CD4-positive, alpha-beta T cell treated with Interleukin-15 for 4 hours (primary cell): ENCODE results near the gene PAQR5.
"Not testable (repeated sequence)": the region's sequence is repeated elsewhere in the genome, so short reads cannot be mapped to it uniquely, and the experiment has no call there.

Experiments
- DNase-seq: peaks from one replicate; pipeline ENCODE4 v3.0.0-alpha.2; 2020; ENCODE audit warnings: low spot score

PAQR5 gene

DNA sequence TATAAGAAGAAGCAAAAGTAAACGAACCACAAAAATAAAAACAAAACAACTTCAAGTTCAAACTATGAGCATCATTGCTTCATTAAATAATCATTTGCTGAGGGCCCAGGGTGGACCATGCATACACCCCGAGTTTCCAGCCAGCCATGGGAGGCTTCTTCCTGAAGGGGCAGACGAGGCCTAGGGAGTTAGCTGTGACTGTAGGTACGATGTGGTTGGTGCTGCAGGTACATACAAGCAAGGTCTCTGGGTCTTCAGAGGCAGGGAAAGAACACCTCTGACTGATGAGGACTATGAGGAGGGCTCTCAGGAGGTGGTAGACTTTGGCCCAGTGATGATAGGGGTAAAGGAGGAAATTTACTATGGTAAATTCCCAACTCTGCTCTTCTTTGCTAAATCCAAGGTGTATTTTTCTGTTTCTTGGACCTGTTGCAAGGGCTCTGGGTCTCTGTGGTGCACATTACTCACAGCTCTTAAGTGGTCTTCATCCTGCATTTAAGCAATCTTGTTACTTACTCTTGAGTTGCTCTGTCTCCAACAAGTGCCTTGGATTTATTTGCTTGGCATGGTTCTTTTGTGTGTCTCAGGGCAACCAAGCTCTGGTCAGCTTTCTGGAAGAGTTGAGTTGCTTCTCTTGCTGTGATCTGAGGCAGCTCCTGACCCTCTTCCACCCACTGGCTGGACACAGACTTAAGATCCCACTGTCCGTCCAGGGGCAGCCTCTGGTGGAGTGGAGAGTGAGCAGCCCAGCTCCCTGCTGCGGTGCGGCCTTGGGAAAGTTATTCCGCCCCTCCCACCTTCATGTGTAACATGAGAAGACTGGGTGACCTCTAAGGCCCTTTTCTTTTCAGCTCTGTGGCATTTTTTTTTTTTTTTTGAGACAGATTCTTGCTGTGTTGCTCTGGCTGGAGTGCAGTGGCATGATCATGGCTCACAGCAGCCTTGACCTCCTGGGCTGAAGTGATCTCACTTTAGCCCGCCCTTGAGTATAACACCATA, 59.4 kb downstream of the PAQR5 start:
- no peak for DNase-seq

DNA sequence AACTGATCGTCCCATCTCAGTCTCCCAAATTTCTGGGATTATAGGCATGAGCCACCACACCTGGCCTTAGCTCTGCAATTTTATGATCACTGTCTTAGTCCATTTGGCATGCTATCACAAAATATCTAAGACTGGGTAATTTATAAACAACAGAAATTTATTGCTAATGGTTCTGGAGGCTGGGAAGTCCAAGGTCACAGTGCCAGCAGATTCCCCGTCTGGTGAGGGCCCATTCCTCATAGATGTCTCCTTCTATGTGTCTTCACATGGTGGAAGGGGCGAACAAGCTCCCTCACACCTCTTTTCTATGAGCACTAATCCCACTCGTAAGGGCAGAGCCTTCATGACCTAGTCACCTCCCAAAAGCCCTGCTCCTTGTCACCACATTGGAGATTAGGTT, 60.1 kb downstream of the PAQR5 start:
- DNase-seq = no peak

DNA sequence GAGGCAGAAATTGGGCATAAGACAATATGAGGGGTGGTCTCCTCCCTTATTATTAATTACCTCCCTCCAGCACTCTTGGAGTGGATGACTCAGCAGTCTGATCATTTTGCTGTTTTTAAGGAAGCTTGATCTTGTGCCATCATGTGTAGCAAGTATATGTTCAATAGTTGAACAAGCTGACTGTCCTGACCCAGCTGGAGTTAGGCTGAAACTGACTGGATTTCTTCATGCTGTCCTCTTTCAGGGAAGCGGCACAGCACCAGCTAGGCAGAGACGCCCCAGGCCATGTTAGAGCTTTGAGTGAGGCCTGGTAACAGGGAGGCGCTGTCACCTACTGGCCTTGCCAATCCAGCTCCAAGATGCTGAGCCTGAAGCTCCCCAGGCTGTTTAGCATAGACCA, 61.0 kb downstream of the PAQR5 start:
- no peak for DNase-seq

DNA sequence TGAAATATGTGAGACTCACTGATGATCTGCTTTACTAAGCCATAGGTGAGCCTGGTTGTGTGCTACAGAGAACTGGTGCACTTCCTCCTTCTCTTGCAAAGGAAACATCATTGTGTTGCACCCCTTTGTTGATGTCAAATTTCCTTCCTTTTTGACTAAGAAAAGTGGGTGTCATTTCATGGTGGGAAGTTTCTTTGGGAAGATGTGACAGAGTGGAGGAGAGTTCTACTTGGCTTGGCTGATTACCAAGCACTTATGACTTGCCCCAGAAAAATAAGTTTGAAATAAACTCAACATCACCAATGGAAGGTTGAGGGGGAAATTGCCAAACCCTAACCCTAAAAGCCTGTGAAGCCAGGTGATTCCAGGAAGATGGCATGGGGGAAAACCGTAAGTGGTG, 61.9 kb downstream of the PAQR5 start:
- DNase-seq = no peak

DNA sequence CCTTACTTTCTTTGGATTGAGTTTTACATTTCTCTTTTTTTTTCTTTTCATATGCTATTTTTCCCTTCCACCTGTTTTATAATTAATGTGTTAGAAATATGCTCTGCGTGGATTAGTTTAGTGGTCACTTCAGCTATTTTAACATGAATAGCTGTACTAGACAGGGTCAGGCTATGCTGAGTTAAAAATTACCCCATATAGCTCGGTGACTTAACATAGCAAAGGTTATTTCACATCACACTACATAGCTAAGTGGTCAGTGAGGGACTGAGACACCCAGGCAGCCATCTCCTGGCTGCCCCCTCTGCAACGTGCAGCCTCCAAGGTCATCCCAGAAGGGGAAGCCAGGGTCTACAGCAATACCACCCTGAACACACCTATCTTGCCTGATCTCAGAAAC, 68.5 kb downstream of the PAQR5 start:
- DNase-seq = no peak

DNA sequence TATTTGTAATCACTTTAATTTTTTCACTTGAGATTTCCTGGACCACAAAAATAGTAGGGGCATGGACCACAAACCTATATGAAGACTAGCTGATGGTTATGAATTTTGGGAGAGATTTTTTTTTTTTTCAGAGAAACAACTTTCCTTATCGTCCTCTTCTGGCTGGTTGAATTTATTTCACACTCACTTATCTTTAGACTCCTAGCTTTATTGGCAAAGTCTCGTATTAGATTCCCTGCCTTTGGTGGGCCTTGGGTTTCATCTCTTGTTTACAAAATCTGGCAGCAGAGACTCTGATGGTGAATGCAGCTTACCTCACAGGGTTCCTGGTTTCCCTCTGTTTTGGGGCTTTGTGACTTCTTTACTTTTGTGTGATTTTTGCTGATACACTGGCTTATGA, 70.9 kb downstream of the PAQR5 start:
- no peak for DNase-seq

DNA sequence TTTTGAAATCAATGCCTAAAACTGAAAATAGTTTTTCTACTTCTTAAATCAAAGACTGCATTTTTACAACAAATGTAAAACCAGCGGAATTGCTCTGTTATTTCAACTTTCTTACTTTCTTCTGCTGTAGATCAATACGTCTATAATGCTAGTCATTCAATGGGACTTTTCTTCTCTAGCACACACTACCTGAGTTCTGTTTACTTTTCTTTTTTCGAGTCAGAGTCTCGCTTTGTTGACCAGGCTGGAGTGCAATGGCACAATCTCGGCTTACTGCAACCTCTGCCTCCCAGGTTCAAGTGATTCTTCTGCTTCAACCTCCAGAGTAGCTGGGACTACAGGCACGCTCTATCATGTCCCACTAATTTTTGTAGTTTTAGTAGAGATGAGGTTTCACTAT, 74.7 kb downstream of the PAQR5 start:
- DNase-seq = no peak

DNA sequence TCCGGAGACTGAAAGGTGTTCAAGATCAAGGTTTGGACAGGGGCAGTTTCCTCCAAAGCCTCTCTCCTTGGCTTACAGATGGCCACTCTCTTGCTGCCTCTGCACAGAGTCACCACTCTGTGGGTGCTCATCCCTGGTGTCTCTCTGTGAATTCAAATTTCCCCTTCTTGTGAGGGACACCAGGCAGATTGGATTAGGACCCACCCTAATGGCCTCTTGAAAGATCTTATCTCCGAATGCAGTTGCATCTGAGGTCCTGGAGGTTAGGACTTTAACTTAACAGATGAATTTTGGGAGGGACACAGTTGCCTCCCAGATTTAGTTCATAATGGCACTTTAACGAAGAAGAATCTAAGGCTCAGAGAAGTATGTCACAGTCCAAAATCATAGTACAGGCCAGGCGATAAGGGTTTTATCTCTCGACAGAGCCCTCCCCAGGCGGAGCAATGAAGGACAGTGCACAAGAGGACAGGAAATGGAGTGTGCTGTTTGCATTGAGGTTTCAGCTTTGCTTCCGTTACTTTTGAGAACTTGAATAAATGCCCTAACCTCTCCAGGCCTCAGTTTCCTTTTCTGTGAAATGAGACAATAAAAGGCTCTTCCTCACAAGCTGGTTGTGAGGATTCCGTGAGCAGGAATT, 76.6 kb downstream of the PAQR5 start:
- DNase-seq = no peak

DNA sequence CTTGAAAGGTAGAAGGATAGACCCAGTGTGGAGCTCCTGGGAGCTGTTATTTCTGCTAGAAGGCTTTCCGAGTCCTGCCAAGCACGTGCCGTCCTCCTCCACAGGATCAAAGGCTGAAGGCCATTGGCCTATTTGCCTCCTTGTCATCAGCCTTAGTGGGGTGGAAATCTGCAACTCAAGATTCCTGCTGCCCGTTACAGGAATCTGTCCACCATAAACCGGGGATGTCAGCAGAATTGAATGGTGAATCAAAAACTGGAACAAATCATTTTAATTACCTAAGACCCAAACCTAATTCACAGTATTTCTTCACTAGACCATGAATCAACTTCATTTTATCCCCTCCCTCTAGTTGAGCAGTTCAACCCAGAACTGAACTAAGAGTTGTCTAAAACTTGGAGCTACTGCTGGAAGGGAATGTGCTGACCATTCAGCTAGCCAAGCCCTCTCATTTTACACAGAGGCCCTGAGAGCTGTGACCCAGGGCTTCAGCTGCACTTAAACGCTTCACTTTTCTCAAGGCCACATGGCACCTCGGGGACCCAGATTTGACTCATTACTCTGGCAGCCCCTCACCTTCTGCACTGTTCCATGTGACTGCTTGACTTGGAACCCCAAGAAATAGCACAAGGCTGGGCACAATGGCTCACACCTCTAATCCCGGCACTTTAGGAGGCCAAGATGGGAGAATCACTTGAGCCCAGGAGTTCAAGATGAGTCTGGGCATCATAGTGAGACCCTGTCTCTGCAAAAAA, 78.7 kb downstream of the PAQR5 start:
- no peak for DNase-seq

DNA sequence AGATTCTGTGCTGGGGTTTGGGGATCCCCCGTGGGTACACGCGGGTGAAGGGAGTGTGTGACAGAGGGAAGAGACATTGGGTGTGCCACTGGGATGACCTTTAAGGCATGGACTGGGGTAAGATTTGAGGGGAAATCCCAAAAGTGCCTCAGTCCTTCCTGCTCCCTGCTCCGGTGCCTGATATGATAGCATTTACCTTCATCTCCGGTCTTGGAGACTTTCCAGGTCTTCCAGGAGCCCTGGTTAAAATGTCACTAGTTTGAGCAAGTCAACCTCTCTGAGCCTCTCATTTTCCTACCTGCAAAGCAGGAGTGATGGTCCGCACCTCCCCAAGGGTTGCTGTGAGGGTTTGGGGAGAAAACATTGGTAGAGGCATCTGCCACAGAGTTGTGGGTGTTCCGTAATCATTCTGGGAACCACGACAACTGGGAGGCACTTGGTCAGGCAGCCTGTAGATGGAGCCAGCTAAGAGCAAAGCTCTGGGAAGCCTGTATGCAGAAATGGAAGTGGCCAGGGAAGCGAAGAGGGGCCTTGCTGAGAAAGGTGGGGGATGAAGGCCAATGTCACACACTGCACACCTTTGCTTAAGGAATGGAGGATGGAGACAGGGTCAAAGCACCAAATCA, 81.5 kb downstream of the PAQR5 start:
- no peak for DNase-seq

DNA sequence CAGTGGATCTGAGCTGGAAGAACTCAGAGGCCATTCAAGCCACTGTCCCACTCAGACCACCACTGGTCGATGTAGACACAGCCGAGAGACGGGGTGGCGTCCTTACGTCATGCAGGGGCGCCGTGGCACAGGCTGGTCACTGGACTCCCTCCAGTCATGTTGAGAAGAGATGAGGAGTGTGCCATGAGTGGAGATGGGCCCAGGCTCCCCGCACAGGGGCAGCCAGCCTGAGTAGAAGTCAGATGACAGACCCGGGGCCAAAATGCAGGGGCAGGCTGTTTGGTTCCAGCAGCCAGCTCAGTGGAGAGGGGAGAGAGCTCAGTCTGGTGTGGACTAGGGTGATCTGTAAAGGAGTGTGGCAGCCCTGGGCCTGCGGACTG, 82.0 kb downstream of the PAQR5 start:
- no peak for DNase-seq

DNA sequence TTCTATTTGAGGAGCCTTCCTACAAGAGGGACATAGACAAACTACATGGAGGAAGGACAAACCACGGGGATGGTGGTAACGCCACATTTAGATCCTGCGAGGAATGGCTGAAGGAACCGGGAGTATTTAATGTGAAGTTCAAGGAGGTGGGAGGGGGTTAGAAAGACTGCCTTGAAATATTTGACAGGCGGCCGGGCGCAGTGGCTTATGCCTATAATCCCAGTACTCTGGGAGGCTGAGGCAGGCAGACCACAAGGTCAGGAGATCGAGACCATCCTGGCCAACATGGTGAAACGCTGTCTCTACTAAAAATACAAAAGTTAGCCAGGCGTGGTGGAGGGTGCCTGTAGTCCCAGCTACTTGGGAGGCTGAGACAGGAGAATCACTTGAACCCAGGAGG, 83.5 kb downstream of the PAQR5 start:
- not testable (repeated sequence) for DNase-seq

DNA sequence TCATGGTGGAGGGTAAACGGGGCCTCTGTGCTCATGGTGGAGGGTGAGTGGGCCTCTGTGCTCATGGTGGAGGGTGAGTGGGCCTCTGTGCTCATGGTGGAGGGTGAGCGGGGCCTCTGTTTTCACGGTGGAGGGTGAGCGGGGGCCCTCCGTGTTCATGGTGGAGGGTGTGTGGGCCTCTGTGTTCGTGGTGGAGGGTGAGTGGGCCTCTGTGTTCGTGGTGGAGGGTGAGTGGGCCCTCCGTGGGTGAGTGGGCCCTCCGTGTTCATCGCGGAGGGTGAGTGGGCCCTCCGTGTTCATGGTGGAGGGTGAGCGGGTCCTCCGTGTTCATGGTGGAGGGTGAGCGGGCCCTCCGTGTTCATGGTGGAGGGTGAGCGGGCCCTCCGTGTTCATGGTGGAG, 85.4 kb downstream of the PAQR5 start:
- DNase-seq = not testable (repeated sequence)

DNA sequence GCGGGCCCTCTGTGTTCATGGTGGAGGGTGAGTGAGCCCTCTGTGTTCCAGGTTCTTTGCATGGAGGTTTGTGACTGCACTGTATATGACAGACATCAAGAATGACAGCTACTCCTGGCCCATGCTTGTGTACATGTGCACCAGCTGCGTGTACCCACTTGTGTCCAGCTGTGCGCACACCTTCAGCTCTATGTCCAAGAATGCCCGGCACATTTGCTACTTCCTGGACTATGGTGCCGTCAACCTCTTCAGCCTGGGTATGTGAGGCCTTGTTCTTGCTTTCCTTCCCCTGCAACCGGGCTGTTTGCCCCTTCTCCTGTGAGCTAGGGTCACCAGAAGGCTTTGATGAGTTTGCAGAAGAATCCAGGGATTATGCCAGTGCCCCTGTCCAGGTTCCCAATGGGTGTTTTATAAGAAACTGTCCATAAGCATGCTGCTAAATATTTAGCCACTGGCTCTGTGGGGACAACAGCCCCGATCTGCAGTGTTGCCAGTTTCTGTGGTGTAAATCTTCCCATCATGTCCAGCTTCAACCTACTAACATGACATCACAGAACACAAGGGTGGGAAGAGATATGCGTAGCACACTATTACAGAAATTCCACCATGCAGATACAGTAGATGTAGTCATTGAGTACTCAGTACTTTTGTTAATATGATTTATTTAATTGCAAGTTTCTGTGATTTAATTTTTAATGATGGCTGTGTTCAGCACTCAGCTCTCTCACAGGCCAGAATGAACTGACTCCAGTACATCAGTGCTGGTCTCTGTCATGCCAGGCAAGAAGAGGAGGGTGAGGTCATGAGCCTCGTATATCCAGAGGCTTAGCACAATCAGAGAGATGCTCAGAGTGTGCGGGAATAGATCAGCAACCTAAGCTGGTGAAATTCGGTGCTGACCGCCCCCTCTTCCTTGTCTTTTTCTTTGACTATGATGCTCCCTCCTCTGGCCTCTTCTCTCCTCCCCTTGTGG, 86.2 kb downstream of the PAQR5 start:
- DNase-seq = no peak

DNA sequence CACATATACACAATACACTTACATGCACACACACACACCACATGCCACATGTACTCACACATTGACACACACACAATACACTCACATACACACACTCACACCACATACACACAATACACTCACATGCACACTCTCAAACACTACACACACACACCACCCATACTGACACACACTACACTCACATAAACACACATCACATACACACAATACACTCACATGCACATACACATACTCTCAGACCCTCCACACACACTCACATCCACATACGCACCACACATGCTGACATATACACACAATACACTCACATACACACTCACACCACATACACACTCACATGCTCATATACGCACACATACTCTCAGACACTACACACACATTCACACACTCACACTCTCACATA, 87.1 kb downstream of the PAQR5 start:
- no peak for DNase-seq

DNA sequence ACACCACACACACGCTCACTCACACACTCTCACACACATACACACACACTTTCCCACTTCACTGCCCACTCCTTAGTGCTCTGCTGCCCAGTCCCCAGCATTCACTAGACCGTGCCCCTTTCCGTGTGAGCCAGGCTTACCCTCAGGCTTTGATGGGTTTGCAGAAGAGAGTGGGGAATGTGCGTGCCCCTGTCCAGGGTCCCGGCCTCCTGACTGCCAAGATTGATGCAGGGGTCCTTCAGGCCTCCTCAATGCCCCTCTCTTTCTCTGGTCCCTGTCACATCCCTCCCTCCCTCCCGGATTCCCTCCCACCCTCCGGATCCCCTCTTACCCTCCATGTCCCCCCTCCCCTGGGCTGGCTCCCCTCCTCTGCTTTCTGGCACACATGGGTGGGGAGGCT, 87.6 kb downstream of the PAQR5 start:
- no peak for DNase-seq

DNA sequence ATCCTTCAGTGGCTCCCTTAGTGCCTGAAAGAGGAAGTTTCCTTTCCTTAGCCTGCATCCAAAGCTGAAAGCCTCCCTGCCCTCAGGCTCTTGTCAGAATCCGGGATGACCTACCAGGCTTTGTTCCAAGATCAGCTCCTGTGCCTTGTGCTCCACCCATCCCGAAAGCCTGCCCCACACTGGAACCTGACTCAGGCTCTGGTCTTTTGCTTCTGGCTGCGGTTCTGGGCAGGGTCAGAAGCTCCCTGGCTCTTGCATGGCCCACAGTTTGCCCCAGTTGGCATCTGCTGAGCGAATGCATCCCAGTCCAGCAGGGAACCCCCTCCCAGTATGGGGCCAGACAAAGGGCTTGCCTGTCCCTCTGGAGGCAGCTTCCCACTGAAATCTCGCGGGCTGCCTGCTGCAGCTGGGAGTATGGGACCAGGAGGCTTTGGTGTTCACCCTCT, 89.6 kb downstream of the PAQR5 start:
- no peak for DNase-seq

DNA sequence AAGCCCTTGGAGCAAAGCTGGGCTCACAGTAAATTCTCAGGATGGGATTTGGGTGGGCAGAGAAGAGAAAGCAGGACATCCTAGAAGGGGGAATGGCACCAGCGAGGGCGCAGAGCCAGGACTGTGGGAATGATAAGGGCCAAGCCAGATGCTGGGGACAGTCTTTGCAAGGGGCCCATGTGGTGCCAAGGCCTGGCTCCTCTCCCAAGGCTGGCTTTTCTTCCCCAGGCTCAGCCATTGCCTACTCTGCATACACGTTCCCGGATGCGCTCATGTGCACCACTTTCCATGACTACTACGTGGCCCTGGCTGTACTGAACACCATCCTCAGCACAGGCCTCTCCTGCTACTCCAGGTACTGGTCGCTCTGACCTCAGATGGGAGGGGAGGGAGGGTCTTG, 90.7 kb downstream of the PAQR5 start:
- DNase-seq = no peak

DNA sequence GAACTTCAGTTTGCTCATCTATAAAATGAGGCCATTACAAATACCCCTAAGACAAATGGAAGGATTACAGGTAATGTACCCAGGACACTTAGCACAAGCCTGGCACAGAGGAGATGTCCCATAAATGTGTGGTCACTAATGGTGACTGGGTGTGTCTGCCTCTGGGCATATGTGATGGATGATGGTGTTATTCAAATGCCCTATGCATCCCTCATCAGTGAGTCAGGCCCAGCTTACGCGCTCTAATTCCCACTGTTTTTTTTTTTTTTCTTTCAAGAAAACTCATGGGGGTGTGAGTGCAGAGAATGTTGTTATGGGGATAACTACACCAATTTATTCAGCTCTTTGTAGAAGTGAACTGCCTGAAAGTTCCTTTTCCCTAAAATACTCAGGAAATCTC, 91.9 kb downstream of the PAQR5 start:
- no peak for DNase-seq

DNA sequence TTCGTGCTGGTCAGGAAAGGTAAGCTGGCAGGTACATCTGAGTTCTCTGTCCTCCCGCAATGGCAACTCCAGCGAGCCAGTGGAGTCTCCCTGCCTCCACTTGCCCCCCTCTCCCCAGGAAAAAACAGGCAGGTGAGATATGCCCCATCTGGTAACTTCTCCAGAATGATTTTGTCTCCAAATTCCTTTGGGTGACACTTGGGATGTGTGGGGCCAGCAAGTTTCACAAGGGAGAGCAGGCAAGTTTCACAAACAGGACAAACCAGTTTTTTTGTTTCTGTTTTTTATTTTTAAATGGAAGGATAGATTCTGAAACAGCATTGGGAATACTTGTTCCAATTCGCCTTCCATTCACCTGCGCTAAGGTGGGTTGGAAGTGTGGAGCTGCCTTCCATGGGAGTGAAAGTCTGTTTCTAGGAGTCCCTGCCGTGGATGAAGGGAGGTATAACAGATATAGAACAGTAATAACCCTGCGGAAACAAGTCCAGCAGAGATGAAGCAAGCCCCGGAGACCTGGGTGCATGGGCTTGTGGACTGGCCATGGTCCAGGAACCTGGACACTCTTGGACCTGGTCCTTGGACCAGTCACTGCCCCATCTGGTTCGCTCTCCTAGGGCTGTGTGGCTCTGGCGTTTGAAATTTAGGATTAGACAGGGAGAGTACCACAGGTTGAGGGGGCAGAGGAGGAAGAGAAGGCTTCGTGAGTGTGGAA, 92.5 kb downstream of the PAQR5 start:
- no peak for DNase-seq
